Measurements from ENCODE around the gene HAND2. TPM values are rescaled to one million over a fixed set of nuclear protein-coding genes. Genes with fewer than 3 reads are reported as not detected.

The HAND2 gene
- total and polyA plus RNA-seq, 4 experiments from 2014 or later, result not detected

GRCh38 chr4:173482330-173482931 lies 47.6 kb downstream of the HAND2 start:
- no peak for DNase-seq
- peaks cover 0 to 1% (median 0%) of the 10 kb centered on the region in 4 donors for H3K4me1 Mint-ChIP-seq
- peak overlapping the region in 1 of 7 donors; percentile 66 for H3K27ac Mint-ChIP-seq
- H3K27ac ChIP-seq (ENCODE audit: low read depth, low read length), result no peak overlapping the region
- no peaks in the 10 kb centered on the region for H3K27me3 Mint-ChIP-seq
- ChIA-PET POLR2A (ENCODE audit: partially characterized antibody) (no interaction called here), CTCF (ENCODE audit: partially characterized antibody) (interaction anchor here (1.6 to 2.5 kb wide), 2 partner anchors 24 to 62 kb away, joined by 3 to 5 read pairs; no protein-coding TSS in a partner anchor)
- H3K9me3 ChIP-seq (ENCODE audit: control insufficient read depth in 1 of 2, low read length in 2 of 2), result no peaks in the 10 kb centered on the region
- intact Hi-C loops (cut with micrococcal nuclease), result no loop called here
- no peaks in the 10 kb centered on the region for H3K36me3 ChIP-seq (ENCODE audit: insufficient read depth, low read length)
- H3K27me3 ChIP-seq (ENCODE audit: insufficient read depth, low read length), result no peaks in the 10 kb centered on the region
- no peak overlapping the region for H3K4me3 Mint-ChIP-seq
- H3K4me3 ChIP-seq (ENCODE audit: low read length in 2 of 2), result no peak overlapping the region
- no peaks in the 10 kb centered on the region for H3K4me1 ChIP-seq (ENCODE audit: insufficient read depth, low read length)
- no peaks in the 10 kb centered on the region for H3K9me3 Mint-ChIP-seq
- no peaks in the 10 kb centered on the region for H3K36me3 Mint-ChIP-seq

- POLR2A ChIA-PET (ENCODE audit: partially characterized antibody), result no interaction called here
- no peak overlapping the region for H3K27ac ChIP-seq (ENCODE audit: low read depth, low read length)
- CTCF ChIA-PET (ENCODE audit: partially characterized antibody), result interaction anchor here (1.0 to 1.2 kb wide), 2 partner anchors 75 to 191 kb away, joined by 3 read pairs; no protein-coding TSS in a partner anchor
- intact Hi-C loops (cut with micrococcal nuclease), result no loop called here
- no peak overlapping the region for H3K27ac Mint-ChIP-seq
- H3K4me3 Mint-ChIP-seq, result no peak overlapping the region
- H3K4me1 Mint-ChIP-seq, result peaks cover 0 to 1% (median 0%) of the 10 kb centered on the region in 4 donors
- H3K36me3 Mint-ChIP-seq, result no peaks in the 10 kb centered on the region
- H3K9me3 ChIP-seq (ENCODE audit: control insufficient read depth in 1 of 2, low read length in 2 of 2), result no peaks in the 10 kb centered on the region
- no peaks in the 10 kb centered on the region for H3K27me3 ChIP-seq (ENCODE audit: insufficient read depth, low read length)
- no peak overlapping the region for H3K4me3 ChIP-seq (ENCODE audit: low read length in 2 of 2)
- H3K36me3 ChIP-seq (ENCODE audit: insufficient read depth, low read length), result no peaks in the 10 kb centered on the region
- H3K4me1 ChIP-seq (ENCODE audit: insufficient read depth, low read length), result no peaks in the 10 kb centered on the region
- H3K9me3 Mint-ChIP-seq, result no peaks in the 10 kb centered on the region
- DNase-seq, result no peak
- H3K27me3 Mint-ChIP-seq, result no peaks in the 10 kb centered on the region
Measured at GRCh38 chr4:173478913-173479283, 51.1 kb downstream of the HAND2 start.

GRCh38 chr4:173478201-173478912 lies 51.7 kb downstream of the HAND2 start:
- H3K9me3 Mint-ChIP-seq, result no peaks in the 10 kb centered on the region
- ChIA-PET POLR2A (ENCODE audit: partially characterized antibody) (no interaction called here), CTCF (ENCODE audit: partially characterized antibody) (interaction anchor here (1.0 to 1.5 kb wide), 4 partner anchors 14 to 190 kb away, joined by 3 to 4 read pairs (median 3); no protein-coding TSS in a partner anchor)
- no peaks in the 10 kb centered on the region for H3K36me3 ChIP-seq (ENCODE audit: insufficient read depth, low read length)
- H3K27me3 ChIP-seq (ENCODE audit: insufficient read depth, low read length), result no peaks in the 10 kb centered on the region
- intact Hi-C loops (cut with micrococcal nuclease), result no loop called here
- no peaks in the 10 kb centered on the region for H3K36me3 Mint-ChIP-seq
- no peaks in the 10 kb centered on the region for H3K4me1 ChIP-seq (ENCODE audit: insufficient read depth, low read length)
- no peak for DNase-seq
- H3K4me3 ChIP-seq (ENCODE audit: low read length in 2 of 2), result no peak overlapping the region
- no peak overlapping the region for H3K4me3 Mint-ChIP-seq
- no peaks in the 10 kb centered on the region for H3K9me3 ChIP-seq (ENCODE audit: control insufficient read depth in 1 of 2, low read length in 2 of 2)
- H3K4me1 Mint-ChIP-seq, result peaks cover 0 to 1% (median 0%) of the 10 kb centered on the region in 4 donors
- H3K27me3 Mint-ChIP-seq, result no peaks in the 10 kb centered on the region
- H3K27ac Mint-ChIP-seq, result no peak overlapping the region
- H3K27ac ChIP-seq (ENCODE audit: low read depth, low read length), result no peak overlapping the region

- H3K27ac ChIP-seq (ENCODE audit: low read depth, low read length), result no peak overlapping the region
- H3K4me1 ChIP-seq (ENCODE audit: insufficient read depth, low read length), result no peaks in the 10 kb centered on the region
- POLR2A ChIA-PET (ENCODE audit: partially characterized antibody), result no interaction called here
- H3K4me3 ChIP-seq (ENCODE audit: low read length in 2 of 2), result no peak overlapping the region
- H3K27me3 Mint-ChIP-seq, result no peaks in the 10 kb centered on the region
- H3K9me3 Mint-ChIP-seq, result no peaks in the 10 kb centered on the region
- H3K36me3 ChIP-seq (ENCODE audit: insufficient read depth, low read length), result no peaks in the 10 kb centered on the region
- no peak for DNase-seq
- no peak overlapping the region for H3K4me3 Mint-ChIP-seq
- H3K36me3 Mint-ChIP-seq, result no peaks in the 10 kb centered on the region
- no peaks in the 10 kb centered on the region for H3K27me3 ChIP-seq (ENCODE audit: insufficient read depth, low read length)
- H3K4me1 Mint-ChIP-seq, result peaks cover 0 to 1% (median 0%) of the 10 kb centered on the region in 4 donors
- H3K9me3 ChIP-seq (ENCODE audit: control insufficient read depth in 1 of 2, low read length in 2 of 2), result no peaks in the 10 kb centered on the region
- intact Hi-C loops (cut with micrococcal nuclease), result no loop called here
- CTCF ChIA-PET (ENCODE audit: partially characterized antibody), result interaction anchor here (1.5 to 1.6 kb wide), 2 partner anchors 17 to 175 kb away, joined by 3 to 4 read pairs; no protein-coding TSS in a partner anchor
- H3K27ac Mint-ChIP-seq, result no peak overlapping the region
Measured at GRCh38 chr4:173477016-173477415, 53.0 kb downstream of the HAND2 start.

Other genes starting within 250 kb of the HAND2 start
- 100 to 1,000 TPM; 110 to 116 TPM for gene HMGB2, start 195.9 kb downstream of the HAND2 start, total RNA-seq
- 100 to 1,000 TPM; 197 to 255 TPM for gene HMGB2, start 195.9 kb downstream of the HAND2 start, polyA plus RNA-seq
- 1 to 10 TPM; 5.6 to 7.0 TPM for gene SAP30, start 159.3 kb downstream of the HAND2 start, total RNA-seq
- gene SAP30, start 159.3 kb downstream of the HAND2 start, polyA plus RNA-seq, result 1 to 10 TPM; 5.8 to 7.1 TPM
- gene SCRG1, start 131.1 kb downstream of the HAND2 start, total RNA-seq, result not detected
- under 1 TPM in 1 of 2 donors, not detected in 1; 0.16 TPM for gene SCRG1, start 131.1 kb downstream of the HAND2 start, polyA plus RNA-seq

Measured in CD4-positive, alpha-beta memory T cell (primary cell).